ENCODE data around the gene ZNF557.
"Not testable (repeated sequence)": the region's sequence is repeated elsewhere in the genome, so short reads cannot be mapped to it uniquely, and the experiment has no call there.

ZNF557 gene

DNA sequence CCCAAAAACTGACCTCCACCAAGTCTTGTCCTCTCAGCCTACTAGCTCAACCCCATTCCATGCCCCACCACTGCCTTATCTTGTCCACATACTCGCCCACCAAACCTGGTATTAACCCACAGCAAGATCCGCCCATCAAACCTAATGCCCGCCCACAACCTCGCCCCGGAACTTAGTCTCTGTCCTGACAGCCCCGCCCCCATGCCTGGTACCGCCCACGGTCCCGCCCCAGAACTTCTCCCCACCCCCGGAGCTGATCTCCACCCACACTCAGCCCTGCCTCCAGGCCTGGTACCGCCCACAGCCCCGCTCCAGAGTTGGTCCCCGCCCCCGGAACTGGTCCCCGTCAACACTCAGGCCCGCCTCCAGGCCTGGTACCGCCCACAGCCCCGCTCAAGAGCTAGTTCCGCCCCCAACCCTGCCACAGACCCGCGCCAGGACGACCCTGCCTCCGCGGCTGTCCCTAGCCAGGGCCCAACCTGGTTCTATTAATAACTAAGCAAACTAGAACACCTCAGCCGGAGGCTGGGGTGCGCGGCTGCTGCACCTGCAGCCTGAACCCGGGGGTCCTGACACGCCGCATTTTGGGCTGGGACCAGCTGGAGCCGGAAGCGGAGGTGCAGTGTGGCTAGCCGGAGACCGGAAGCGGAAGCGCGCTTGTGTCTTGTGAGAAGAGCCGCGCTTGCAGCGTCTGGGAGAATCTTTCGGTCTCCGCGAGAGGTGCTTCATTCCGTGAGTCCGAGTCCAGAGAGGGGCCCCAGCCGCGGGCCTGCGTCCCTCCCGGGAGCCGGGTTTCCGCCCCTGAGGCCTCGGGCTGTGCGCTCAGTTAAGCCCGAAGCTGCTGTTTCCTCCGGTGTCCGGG is at the start of gene ZNF557:
Gene ZNF557, plus strand, starts transcription at position 662 of the 862 bp plus-strand sequence. CDS start 5,372 bp downstream, outside the sequence.
- Mint-ChIP-seq H3K27me3 (no peaks in the 10 kb centered on the region), H3K36me3 (ENCODE audit: low read depth) (peaks cover 46% of the 10 kb centered on the region), H3K4me3 (peak within 1 kb of the TSS; percentile 96), H3K27ac (peak within 1 kb of the TSS; percentile 97), H3K9me3 (no peaks in the 10 kb centered on the region), H3K4me1 (ENCODE audit: low read depth) (peaks cover 29% of the 10 kb centered on the region)
- peak; percentile 98 for DNase-seq

GRCh38 chr19:7021331-7021730 is 48.2 kb upstream of the ZNF557 start, which contains the start of gene MBD3L2B:
Gene MBD3L2B (minus strand): TSS chr19:7021431. CDS start chr19:7021397, 34 bp downstream.
- H3K4me3 Mint-ChIP-seq; DNase-seq; H3K9me3 Mint-ChIP-seq; H3K36me3 Mint-ChIP-seq (ENCODE audit: low read depth); H3K4me1 Mint-ChIP-seq (ENCODE audit: low read depth); H3K27me3 Mint-ChIP-seq; H3K27ac Mint-ChIP-seq: not testable (repeated sequence)

- H3K36me3 Mint-ChIP-seq (ENCODE audit: low read depth); DNase-seq; H3K4me3 Mint-ChIP-seq; H3K27ac Mint-ChIP-seq; H3K4me1 Mint-ChIP-seq (ENCODE audit: low read depth); H3K9me3 Mint-ChIP-seq; H3K27me3 Mint-ChIP-seq: not testable (repeated sequence)
Measured at GRCh38 chr19:7028790-7029189, 40.7 kb upstream of the ZNF557 start.

DNA sequence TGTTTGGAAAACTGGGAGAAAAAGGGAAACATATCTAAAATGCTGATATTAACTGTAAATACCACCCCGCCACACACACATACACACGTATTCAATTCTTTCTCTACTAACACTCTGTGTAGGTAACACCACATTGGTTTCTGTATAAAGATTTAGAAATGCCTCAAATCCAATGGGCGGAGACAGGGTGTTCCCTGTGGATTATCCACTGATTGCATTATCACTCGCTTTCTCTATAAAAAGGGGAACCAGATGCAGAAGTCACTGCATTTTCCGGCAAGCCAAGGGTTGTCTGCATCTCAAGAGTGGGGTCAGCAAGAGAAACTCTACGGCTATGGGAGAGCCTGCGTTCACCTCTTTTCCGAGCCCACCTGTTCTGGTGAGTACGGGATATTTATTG is 39.2 kb upstream of the ZNF557 start, which contains the start of gene MBD3L5:
Gene MBD3L5, plus strand, starts transcription at position 301 of the 400 bp plus-strand sequence. Its CDS starts 34 bp downstream, at position 335.
- H3K4me1 Mint-ChIP-seq (ENCODE audit: low read depth); DNase-seq; H3K4me3 Mint-ChIP-seq; H3K9me3 Mint-ChIP-seq; H3K27ac Mint-ChIP-seq; H3K27me3 Mint-ChIP-seq; H3K36me3 Mint-ChIP-seq (ENCODE audit: low read depth): not testable (repeated sequence)

- H3K4me3 Mint-ChIP-seq; H3K4me1 Mint-ChIP-seq (ENCODE audit: low read depth); H3K27me3 Mint-ChIP-seq; H3K36me3 Mint-ChIP-seq (ENCODE audit: low read depth); H3K9me3 Mint-ChIP-seq; DNase-seq; H3K27ac Mint-ChIP-seq: not testable (repeated sequence)
Measured at GRCh38 chr19:7040079-7040478, 29.4 kb upstream of the ZNF557 start, which contains the start of gene MBD3L4. Gene MBD3L4 (minus strand): TSS chr19:7040179. CDS start chr19:7040144, 35 bp downstream.

DNA sequence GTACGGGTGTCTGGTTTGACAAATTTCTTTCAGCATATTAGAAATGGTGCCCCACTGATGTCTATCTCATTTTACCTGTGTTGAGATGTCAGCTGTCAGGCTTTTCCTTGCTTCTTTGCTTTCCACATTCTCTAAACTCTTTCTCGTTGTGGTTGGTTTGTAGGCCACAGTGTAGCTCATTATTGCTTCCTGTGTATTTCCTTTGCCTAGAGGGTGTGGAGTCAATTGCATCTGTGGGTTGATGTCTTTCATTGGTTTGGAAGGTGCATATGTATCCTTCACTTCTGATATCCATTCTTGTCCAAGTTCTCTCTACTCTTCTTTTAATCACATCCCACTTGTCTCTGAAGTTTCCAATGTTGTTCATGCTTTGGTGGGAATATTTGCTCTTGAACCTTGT is 27.9 kb upstream of the ZNF557 start:
- H3K4me1 Mint-ChIP-seq (ENCODE audit: low read depth); H3K9me3 Mint-ChIP-seq; H3K27me3 Mint-ChIP-seq; H3K4me3 Mint-ChIP-seq; H3K27ac Mint-ChIP-seq; H3K36me3 Mint-ChIP-seq (ENCODE audit: low read depth); DNase-seq: not testable (repeated sequence)

DNA sequence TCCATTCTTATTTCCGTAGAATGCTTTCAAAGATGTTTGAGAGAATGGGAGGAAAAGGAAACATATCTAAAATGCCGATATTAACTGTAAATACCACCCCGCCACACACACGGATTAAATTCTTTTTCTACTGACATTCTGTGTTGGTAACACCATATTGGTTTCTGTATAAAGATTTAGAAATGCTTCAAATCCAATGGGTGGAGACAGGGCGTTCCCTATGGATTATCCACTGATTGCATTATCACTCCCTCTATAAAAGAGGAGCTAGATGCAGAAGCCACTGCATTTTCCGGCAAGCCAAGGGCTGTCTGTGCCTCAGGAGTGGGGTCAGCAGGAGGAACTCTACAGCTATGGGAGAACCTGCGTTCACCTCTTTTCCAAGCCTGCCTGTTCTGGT is 20.5 kb upstream of the ZNF557 start, which contains the start of gene MBD3L2:
Gene MBD3L2, plus strand, starts transcription at position 301 of the 400 bp plus-strand sequence. Its CDS starts 53 bp downstream, at position 354.
- H3K4me3 Mint-ChIP-seq; H3K9me3 Mint-ChIP-seq; DNase-seq; H3K27me3 Mint-ChIP-seq; H3K27ac Mint-ChIP-seq; H3K4me1 Mint-ChIP-seq (ENCODE audit: low read depth); H3K36me3 Mint-ChIP-seq (ENCODE audit: low read depth): not testable (repeated sequence)

GRCh38 chr19:7051421-7051820 is 18.1 kb upstream of the ZNF557 start:
- H3K4me1 Mint-ChIP-seq (ENCODE audit: low read depth); H3K9me3 Mint-ChIP-seq; H3K4me3 Mint-ChIP-seq; H3K27me3 Mint-ChIP-seq; H3K27ac Mint-ChIP-seq; H3K36me3 Mint-ChIP-seq (ENCODE audit: low read depth); DNase-seq: not testable (repeated sequence)

GRCh38 chr19:7052896-7053295 is 16.6 kb upstream of the ZNF557 start:
- not testable (repeated sequence) for H3K4me1 Mint-ChIP-seq (ENCODE audit: low read depth)

DNA sequence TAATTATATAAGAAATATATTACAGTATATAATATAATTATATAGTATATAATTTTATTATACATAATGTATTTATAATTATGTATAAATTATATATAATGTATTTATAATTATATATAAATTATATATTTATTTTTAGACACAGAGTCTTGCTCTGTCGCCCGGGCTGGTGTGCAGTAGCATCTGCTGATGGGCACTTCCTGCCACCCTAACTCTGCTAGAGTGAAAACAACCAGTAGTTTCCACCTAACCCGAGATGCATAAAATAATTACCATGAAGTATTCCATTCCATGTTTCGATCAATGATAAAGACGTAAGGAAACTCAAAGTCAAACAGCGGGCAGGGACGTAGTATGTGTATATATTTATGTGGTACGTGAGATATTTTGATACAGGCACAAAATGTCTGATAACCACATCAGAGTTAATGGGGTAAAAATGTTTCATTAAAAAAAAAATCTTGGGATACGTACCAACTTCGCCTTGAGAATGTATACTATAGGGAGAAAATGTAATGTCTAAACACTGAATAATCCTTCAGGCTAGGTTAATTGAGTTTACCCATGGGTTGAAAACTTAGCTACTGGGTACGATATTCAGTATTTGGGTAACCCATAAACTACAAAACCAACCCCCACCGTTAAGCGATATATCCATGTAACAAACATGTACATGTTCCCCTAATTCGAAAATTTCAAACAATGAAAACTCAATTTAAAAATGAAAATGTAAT is 14.7 kb upstream of the ZNF557 start:
- not testable (repeated sequence) for H3K4me3 Mint-ChIP-seq; H3K9me3 Mint-ChIP-seq; DNase-seq; H3K4me1 Mint-ChIP-seq (ENCODE audit: low read depth); H3K27ac Mint-ChIP-seq; H3K36me3 Mint-ChIP-seq (ENCODE audit: low read depth); H3K27me3 Mint-ChIP-seq

More at GRCh38 chr19:7052896-7053295, 16.6 kb upstream of the ZNF557 start:
- not testable (repeated sequence) for H3K4me3 Mint-ChIP-seq; DNase-seq; H3K27me3 Mint-ChIP-seq; H3K9me3 Mint-ChIP-seq; H3K27ac Mint-ChIP-seq; H3K36me3 Mint-ChIP-seq (ENCODE audit: low read depth)

DNA sequence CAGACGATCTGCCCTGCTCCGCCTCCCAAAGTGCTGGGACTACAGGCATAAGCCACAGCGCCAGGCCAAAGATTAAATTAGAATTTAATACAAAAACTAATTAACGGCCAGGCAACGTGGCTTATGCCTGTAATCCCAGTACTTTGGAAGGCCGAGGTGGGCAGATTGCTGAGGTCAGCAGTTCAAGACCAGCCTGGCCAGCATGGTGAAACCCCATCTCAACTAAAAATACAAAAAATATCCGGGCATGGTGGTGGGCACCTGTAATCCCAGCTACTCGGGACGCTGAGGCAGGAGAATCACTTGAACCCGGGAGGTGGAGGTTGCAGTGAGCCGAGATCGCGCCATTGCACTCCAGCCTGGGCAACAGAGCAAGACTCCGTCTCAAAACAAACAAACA is 13.8 kb upstream of the ZNF557 start:
- not testable (repeated sequence) for H3K9me3 Mint-ChIP-seq; H3K36me3 Mint-ChIP-seq (ENCODE audit: low read depth); H3K4me3 Mint-ChIP-seq; H3K27me3 Mint-ChIP-seq; H3K27ac Mint-ChIP-seq; DNase-seq; H3K4me1 Mint-ChIP-seq (ENCODE audit: low read depth)

DNA sequence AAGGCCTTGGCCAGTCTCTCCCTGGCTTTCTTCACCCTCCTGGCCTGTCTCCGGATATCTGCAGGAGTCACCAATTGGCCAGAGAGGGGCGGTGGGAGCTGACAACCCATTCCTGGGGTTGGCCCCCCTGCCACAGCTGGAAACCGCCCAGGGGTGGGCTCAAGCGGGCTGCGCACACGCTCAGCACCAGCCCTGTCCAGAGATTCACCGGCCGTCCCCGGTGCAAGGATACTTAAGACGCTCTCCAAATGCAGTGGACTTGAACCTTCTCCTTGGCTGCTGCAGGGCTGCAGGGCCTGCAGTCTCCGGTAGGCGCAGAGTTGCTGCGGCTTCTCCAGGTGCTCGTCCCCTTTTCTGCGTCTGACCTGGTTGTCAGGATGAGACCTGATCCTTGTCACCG is 13.1 kb upstream of the ZNF557 start:
- not testable (repeated sequence) for H3K27ac Mint-ChIP-seq; H3K36me3 Mint-ChIP-seq (ENCODE audit: low read depth); DNase-seq; H3K9me3 Mint-ChIP-seq; H3K27me3 Mint-ChIP-seq; H3K4me1 Mint-ChIP-seq (ENCODE audit: low read depth); H3K4me3 Mint-ChIP-seq

DNA sequence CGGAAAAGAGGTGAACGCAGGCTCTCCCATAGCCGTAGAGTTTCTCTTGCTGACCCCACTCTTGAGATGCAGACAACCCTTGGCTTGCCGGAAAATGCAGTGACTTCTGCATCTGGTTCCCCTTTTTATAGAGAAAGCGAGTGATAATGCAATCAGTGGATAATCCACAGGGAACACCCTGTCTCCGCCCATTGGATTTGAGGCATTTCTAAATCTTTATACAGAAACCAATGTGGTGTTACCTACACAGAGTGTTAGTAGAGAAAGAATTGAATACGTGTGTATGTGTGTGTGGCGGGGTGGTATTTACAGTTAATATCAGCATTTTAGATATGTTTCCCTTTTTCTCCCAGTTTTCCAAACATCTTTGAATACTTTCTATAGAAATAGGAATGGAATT is 10.9 kb upstream of the ZNF557 start, which contains the start of gene MBD3L3:
Gene MBD3L3, minus strand, starts transcription at position 101 of the 400 bp plus-strand sequence. Its CDS starts 71 bp downstream, at position 30.
- not testable (repeated sequence) for H3K36me3 Mint-ChIP-seq (ENCODE audit: low read depth); H3K27ac Mint-ChIP-seq; H3K9me3 Mint-ChIP-seq; DNase-seq; H3K4me1 Mint-ChIP-seq (ENCODE audit: low read depth); H3K4me3 Mint-ChIP-seq; H3K27me3 Mint-ChIP-seq

GRCh38 chr19:7059977-7060376 is 9.5 kb upstream of the ZNF557 start:
- H3K27me3 Mint-ChIP-seq: not testable (repeated sequence)

GRCh38 chr19:7063339-7063738 is 6.2 kb upstream of the ZNF557 start:
- Mint-ChIP-seq H3K4me3 (no peak overlapping the region), H3K27ac (no peak overlapping the region), H3K27me3 (no peaks in the 10 kb centered on the region), H3K36me3 (ENCODE audit: low read depth) (no peaks in the 10 kb centered on the region), H3K9me3 (no peaks in the 10 kb centered on the region), H3K4me1 (ENCODE audit: low read depth) (peaks cover under 1% of the 10 kb centered on the region)
- DNase-seq: no peak

More at GRCh38 chr19:7059977-7060376, 9.5 kb upstream of the ZNF557 start:
- H3K4me3 Mint-ChIP-seq; DNase-seq; H3K9me3 Mint-ChIP-seq; H3K4me1 Mint-ChIP-seq (ENCODE audit: low read depth); H3K27ac Mint-ChIP-seq; H3K36me3 Mint-ChIP-seq (ENCODE audit: low read depth): not testable (repeated sequence)

Data from activated T-cell treated with anti-CD3 and anti-CD28 coated beads, Interleukin-2, amount 50 U/mL, for 24 hours (primary cell).